Thoracic aorta (tissue), 2 donors: ENCODE data around the gene NCKAP5. TPM values are rescaled to one million over a fixed set of nuclear protein-coding genes. Genes with fewer than 3 reads are reported as not detected.

Experiments used
- ATAC-seq: fragments of 150-250 bp; one replicate; pipeline ENCODE4 v1.8.0; 2017; ENCODE audit warnings: low read depth; ENCODE audit not compliant: insufficient number of reproducible peaks, low FRiP score
- DNase-seq: peaks from one replicate; pipeline ENCODE4 v3.0.0-alpha.2; 2020; ENCODE audit warnings: low spot score
- H3K27ac ChIP-seq, 2 donors: fragments of 200-600 bp; sonication (generic); 1 replicate in 1 of 2; 2 replicates in 1 of 2; pipeline ENCODE4 v1.5.1; 2016; ENCODE audit warnings: mild to moderate bottlenecking in 2 of 2, moderate library complexity in 2 of 2
- H3K27me3 ChIP-seq: fragments of 200-600 bp; sonication (generic); replicated peaks from 2 replicates; pipeline ENCODE4 v1.6.0; 2016; ENCODE audit warnings: mild to moderate bottlenecking; ENCODE audit not compliant: insufficient read depth
- H3K36me3 ChIP-seq: fragments of 200-600 bp; sonication (generic); one replicate; pipeline ENCODE4 v1.5.1; 2016
- H3K4me1 ChIP-seq, 2 donors: fragments of 200-600 bp; sonication (generic); 1 replicate in 1 of 2; 2 replicates in 1 of 2; pipeline versions ENCODE4 v1.5.1 to v1.6.0; 2016; ENCODE audit warnings: low read depth in 2 of 2, mild to moderate bottlenecking in 1 of 2; ENCODE audit not compliant: control insufficient read depth in 1 of 2
- H3K4me3 ChIP-seq: fragments of 200-600 bp; sonication (generic); 2 replicates; pipeline ENCODE4 v1.5.1; 2016; ENCODE audit warnings: mild to moderate bottlenecking
- H3K9me3 ChIP-seq: fragments of 200-600 bp; sonication (generic); 2 replicates; pipeline ENCODE4 v1.5.1; 2016
- total RNA-seq, 2 donors: library from RNA; depleted of rRNA; stranded (reverse); fragments of >200 nt; gene quantifications; one replicate each; pipeline versions ENCODE4 v1.1.0 to v1.2.3, GENCODE V29; 2016
- TF ChIP-seq, protein P1 (sequence below): fragments of 200-600 bp; sonication (generic); IDR thresholded peaks from one replicate; pipeline ENCODE4 v1.5.1; 2019; ENCODE audit warnings: antibody characterized with exemption

Gene NCKAP5
- total RNA-seq, 2 donors from 2014 or later, result 1.2 to 1.9 TPM

DNA sequence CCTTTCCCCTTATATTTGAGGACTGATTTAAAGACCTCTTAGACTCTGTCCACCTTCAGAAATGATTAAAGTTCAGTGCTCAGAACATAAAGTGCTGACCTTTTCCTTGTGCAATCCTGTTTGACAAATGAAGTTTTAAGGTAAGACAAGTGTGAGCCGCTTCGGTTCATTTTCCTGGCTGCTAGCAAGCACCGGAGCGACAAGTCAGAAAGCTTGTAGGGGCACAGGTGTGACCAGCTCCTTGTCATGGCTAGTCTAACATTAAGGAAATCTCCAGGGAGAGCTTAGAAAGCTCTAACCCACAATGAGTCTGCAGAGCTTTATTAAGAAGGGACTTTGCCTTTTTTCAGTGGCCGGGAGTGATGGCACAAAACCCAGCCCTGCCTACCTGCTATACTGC lies 2.3 kb upstream of the NCKAP5 start:
- no peaks in the 10 kb centered on the region for H3K9me3 ChIP-seq
- H3K36me3 ChIP-seq, result no peaks in the 10 kb centered on the region
- TF ChIP-seq, protein P1, sequence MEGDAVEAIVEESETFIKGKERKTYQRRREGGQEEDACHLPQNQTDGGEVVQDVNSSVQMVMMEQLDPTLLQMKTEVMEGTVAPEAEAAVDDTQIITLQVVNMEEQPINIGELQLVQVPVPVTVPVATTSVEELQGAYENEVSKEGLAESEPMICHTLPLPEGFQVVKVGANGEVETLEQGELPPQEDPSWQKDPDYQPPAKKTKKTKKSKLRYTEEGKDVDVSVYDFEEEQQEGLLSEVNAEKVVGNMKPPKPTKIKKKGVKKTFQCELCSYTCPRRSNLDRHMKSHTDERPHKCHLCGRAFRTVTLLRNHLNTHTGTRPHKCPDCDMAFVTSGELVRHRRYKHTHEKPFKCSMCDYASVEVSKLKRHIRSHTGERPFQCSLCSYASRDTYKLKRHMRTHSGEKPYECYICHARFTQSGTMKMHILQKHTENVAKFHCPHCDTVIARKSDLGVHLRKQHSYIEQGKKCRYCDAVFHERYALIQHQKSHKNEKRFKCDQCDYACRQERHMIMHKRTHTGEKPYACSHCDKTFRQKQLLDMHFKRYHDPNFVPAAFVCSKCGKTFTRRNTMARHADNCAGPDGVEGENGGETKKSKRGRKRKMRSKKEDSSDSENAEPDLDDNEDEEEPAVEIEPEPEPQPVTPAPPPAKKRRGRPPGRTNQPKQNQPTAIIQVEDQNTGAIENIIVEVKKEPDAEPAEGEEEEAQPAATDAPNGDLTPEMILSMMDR, result no peak
- no peak overlapping the region for H3K27ac ChIP-seq
- no peaks in the 10 kb centered on the region for H3K27me3 ChIP-seq
- ATAC-seq, result no peak
- DNase-seq, result no peak
- H3K4me3 ChIP-seq, result no peak overlapping the region
- no peaks in the 10 kb centered on the region for H3K4me1 ChIP-seq

- H3K4me1 ChIP-seq, result no peaks in the 10 kb centered on the region
- H3K9me3 ChIP-seq, result no peaks in the 10 kb centered on the region
- H3K27me3 ChIP-seq, result no peaks in the 10 kb centered on the region
- TF ChIP-seq, protein P1, result no peak
- DNase-seq (no peak), ATAC-seq (no peak)
- no peak overlapping the region for H3K27ac ChIP-seq
- no peak overlapping the region for H3K4me3 ChIP-seq
- H3K36me3 ChIP-seq, result no peaks in the 10 kb centered on the region
Measured at GRCh38 chr2:133569286-133569830, 1.1 kb upstream of the NCKAP5 start.

- no peak for ATAC-seq
- H3K4me1 ChIP-seq, result no peaks in the 10 kb centered on the region
- no peak for DNase-seq
- no peaks in the 10 kb centered on the region for H3K36me3 ChIP-seq
- H3K9me3 ChIP-seq, result no peaks in the 10 kb centered on the region
- no peak overlapping the region for H3K27ac ChIP-seq
- H3K4me3 ChIP-seq, result no peak overlapping the region
- H3K27me3 ChIP-seq, result no peaks in the 10 kb centered on the region
- TF ChIP-seq, protein P1, result no peak
Measured at GRCh38 chr2:133568598-133568997, 335 bp upstream of the NCKAP5 start.

DNA sequence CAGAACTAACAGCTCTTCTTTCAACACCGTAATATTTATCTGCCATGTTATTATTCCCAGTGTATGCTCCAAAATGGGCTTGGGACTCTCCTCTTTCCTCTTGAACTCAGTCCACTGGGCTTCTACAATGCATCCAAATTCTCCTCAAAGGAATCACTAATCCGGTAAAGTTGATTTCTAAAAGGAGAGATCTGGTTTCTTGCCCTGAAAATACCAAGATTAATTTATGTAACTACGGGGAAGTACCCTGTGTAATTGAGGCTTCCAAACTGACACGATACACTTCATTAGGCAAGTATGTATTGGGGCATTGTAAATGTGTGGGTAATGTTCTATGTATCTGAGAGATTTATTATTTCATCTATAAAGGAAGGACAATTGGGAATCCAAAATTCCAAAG lies 5.7 kb downstream of the NCKAP5 start:
- Histone ChIP-seq H3K36me3 (no peaks in the 10 kb centered on the region), H3K4me1 (no peaks in the 10 kb centered on the region), H3K27me3 (no peaks in the 10 kb centered on the region), H3K27ac (no peak overlapping the region), H3K4me3 (no peak overlapping the region), H3K9me3 (no peaks in the 10 kb centered on the region)
- DNase-seq (no peak), ATAC-seq (no peak)
- TF ChIP-seq, protein P1, result no peak

DNA sequence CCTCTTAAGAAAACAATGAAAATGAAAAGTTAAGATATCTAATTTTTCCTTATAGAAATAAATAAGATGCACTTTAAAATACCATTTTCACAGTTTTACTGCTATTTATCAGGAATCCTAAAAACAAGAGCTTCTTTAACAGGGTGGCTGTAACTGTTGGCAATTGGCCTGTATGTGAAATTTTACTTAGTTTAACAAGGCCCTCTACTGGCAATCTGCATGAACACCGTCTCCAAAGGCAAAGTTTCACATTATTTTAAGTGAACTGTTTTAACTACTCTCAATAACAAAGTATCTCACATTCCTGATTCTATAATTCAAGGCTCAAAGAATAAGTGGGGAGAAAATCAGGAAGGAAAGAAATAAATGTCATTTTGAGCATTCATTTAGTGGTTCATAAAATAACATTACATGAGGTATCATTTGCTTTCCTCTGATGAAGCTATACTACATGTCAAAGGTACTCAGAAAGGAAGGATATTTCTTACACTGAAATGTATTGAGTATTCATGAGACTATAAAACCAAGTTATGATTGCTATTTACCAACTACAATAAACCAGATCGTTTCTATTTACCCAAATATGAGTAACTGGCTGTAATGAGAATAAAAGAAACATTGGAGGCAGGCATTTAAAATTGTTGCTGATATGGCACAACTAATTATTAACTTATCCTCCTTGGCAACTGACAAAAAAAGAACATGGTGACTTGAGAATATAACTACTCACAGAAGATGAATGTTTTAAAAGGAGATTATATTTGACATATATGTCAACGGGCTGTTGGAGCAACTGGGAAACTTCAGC lies 7.0 kb downstream of the NCKAP5 start:
- Histone ChIP-seq H3K9me3 (no peaks in the 10 kb centered on the region), H3K4me3 (no peak overlapping the region), H3K27ac (no peak overlapping the region), H3K4me1 (no peaks in the 10 kb centered on the region), H3K36me3 (no peaks in the 10 kb centered on the region), H3K27me3 (no peaks in the 10 kb centered on the region)
- DNase-seq, result no peak
- TF ChIP-seq, protein P1, result peak; percentile 24
- no peak for ATAC-seq
